ENCODE data around the gene N4BP2L2. TPM values are rescaled to one million over a fixed set of nuclear protein-coding genes. Genes with fewer than 3 reads are reported as not detected.

N4BP2L2 gene
- total and polyA plus RNA-seq, 2 of the 8 experiments (the other 6 are each of a cell fraction or from before 2014, with no cell fraction given) = 14.6 to 67.6 TPM

DNA sequence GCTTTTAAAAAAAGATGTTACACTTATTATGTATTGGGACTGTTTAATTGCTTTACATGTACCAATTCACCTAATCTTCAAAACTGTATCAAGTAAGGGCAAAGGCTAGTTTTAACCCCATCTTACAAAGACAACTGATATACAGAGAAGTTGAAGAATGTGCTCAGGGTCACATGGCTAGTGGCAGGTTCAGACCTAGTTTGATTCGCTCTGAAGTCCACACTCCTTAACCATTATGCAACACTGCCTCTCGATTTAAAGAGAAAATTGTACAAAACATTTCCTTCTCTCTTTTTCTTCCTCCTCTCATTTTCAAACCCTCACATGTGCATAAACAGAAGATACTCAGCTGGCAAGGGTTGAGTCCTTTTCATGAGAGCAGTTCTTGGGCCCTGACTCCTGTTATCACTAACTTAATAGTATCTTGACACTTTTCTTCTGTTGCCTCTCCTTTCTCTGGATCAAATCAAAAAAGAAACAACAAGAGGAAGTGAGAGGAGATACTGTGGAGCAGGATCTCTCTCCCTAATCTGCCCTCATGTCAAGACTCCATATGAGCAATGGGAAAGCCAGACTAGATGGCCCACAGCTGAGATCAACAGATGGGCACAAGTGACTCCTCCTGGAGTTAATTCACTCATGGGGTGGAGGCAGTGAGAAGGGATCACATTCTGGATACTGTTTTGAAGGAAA, 91.7 kb downstream of the N4BP2L2 start (continued):
- no peak for TF ChIP-seq CHD7 (IDR thresholded peaks at IDR 0.05; ENCODE audit: insufficient replicate concordance, low read length)
- no peak for TF ChIP-seq CHD2 (IDR thresholded peaks at IDR 0.05; ENCODE audit: low read length)
- no peak for TF ChIP-seq JUND (IDR thresholded peaks at IDR 0.05; ENCODE audit: low read length)
- TF ChIP-seq EP300 (IDR thresholded peaks at IDR 0.05; ENCODE audit: borderline replicate concordance in 1 of 2, low read depth in 2 of 2, low read length in 2 of 2) = no peak
- TF ChIP-seq JUN (IDR thresholded peaks at IDR 0.05; ENCODE audit: low read depth, low read length) = no peak
- no peak for TF ChIP-seq HDAC2 (IDR thresholded peaks at IDR 0.05; ENCODE audit: borderline replicate concordance in 1 of 2, low read depth in 2 of 2, low read length in 2 of 2)
- TF ChIP-seq RXRA (IDR thresholded peaks at IDR 0.05; ENCODE audit: insufficient read depth, low read depth, low read length) = no peak
- no peak for TF ChIP-seq FOSL1 (IDR thresholded peaks at IDR 0.05; ENCODE audit: insufficient read depth, low read depth, low read length)
- no peak for TF ChIP-seq ASH2L (IDR thresholded peaks at IDR 0.05; ENCODE audit: low read length)
- no peak for TF ChIP-seq ZNF274 (IDR thresholded peaks at IDR 0.05; ENCODE audit: borderline replicate concordance, extremely low read depth, low read length)
